Activated CD8-positive, alpha-beta memory T cell treated with anti-CD3 and anti-CD28 coated beads for 36 hours (primary cell): ENCODE data around the gene INTS15. TPM values are rescaled to one million over a fixed set of nuclear protein-coding genes. Genes with fewer than 3 reads are reported as not detected.
"Not testable (repeated sequence)": the region's sequence is repeated elsewhere in the genome, so short reads cannot be mapped to it uniquely, and the experiment has no call there.

ENCODE experiments used
- CTCF ChIA-PET: fragments of 350-600 bp; sonication (Branson Sonifier 250); formaldehyde crosslinking; loops from one replicate; lab custom pipeline; 2021; ENCODE audit warnings: antibody characterized with exemption; lab: Charles Lee
- POLR2A ChIA-PET: fragments of 350-600 bp; sonication (Branson Sonifier 250); formaldehyde crosslinking; loops from one replicate; lab custom pipeline; 2021; ENCODE audit warnings: antibody characterized with exemption; lab: Charles Lee
- total RNA-seq, 2 experiments: library from RNA; stranded (reverse); gene quantifications; one replicate each; pipeline ENCODE4 v1.2.3, GENCODE V29; 2021

Gene INTS15
- total RNA-seq, 2 experiments from 2014 or later, result 38.2 to 39.6 TPM

DNA sequence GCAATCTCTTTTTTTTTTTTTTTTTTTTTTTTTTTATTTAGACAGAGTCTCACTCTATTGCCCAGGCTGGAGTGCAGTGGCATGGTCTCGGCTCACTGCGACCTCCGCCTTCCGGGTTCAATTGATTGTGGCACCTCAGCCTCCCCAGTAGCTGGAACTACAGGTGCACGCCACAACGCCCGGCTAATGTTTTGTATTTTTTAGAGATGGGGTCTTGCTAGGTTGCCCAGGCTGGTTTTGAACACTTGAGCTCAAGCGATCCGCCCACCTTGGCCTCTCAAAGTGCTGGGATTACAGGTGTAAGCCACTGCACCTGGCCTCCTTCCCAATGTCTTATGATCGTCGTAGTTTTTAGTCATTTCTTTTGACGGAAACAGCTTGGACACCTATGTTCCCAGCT is 19.0 kb downstream of the INTS15 start:
- ChIA-PET CTCF (no interaction called here), POLR2A (interaction anchor here (0.6 kb wide), 1 partner anchor 99 kb away, joined by 5 read pairs; no protein-coding TSS in a partner anchor)

DNA sequence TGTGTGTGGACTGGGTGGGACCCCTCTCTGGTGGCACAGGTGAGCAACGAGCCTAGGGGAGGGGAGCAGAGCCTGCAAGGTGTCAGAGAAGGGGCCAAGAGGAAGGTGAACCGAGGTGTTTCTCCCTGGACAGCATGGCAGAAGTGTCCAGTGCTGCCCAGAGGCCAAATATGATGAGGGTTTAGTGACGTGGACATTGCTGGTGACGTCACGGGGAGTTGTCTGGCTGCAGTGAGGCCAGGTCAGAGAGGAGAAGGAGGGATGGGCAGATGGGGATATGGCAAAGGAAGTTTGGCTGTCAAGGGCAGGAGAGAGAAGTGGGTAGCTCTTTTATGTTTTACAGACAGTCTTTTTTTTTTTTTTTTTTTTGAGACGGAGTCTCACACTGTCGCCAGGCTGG is 23.0 kb downstream of the INTS15 start:
- POLR2A ChIA-PET, result no interaction called here
- CTCF ChIA-PET, result interaction anchor here (0.7 kb wide), 1 partner anchor 204 kb away, joined by 3 read pairs; no protein-coding TSS in a partner anchor

DNA sequence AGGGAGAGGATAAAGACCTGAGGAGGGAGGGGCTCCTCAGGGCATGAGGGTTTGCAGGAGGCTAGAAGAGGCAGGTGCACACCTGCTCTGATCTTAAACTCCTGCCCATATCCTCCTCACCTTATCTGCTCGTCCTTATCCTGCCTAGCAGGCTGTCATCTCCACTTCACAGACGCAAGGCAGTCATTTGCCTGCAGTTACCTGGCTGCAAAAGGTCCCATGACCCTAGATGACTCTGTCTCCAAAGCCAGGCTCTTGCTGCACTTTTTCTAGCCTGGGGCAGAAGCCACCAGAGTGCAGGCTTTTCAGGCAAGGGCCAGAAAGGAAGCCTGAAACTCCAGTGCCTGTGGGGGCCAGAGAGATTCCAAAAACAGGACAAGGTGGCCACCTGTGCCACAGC is 23.9 kb downstream of the INTS15 start:
- POLR2A ChIA-PET, result no interaction called here
- CTCF ChIA-PET, result interaction anchor here (0.7 kb wide), 1 partner anchor 203 kb away, joined by 3 read pairs; no protein-coding TSS in a partner anchor

DNA sequence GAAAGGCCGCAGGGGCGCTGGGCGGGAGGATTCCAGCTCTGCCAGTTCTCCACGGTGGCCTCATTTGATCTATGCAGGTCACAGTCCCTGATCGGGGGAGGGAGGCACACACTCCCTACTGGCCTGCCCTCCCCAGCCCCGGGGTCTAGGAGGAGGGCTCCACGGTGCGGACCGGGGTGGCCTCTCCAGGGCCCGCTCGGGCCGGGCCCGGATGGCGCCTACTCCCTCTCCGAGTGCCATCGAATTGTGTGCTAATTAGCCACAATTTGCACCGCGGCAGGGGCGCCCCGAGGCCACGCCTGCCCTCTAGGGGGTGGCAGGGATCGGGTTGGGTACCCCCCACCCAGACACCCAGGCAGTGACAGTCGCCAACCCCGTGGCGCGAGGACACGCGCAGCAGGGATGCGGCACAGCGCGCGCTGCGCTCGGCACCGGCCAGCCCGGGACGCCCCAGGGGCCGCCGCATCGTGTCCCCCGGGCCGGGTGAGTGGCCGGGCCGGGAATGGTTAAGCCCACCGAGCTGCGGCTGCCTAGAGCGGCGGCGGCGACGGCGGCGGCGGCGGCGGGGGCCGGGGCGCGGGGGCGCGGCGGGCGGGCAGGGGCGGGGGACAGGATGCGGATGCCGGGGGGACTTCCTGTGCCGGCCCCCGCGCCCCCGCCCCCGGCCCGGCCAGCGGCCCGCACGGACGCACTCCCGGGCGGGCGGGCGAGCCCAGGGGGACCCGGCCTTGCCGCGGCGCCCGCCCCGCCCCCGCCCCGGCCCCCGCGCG is 25.3 kb downstream of the INTS15 start, which contains the start of gene ZNF853:
ZNF853 (plus strand) TSS at position 658 of the 770 bp plus-strand sequence. CDS start 565 bp downstream, outside the sequence.
- CTCF ChIA-PET, result no interaction called here
- POLR2A ChIA-PET, result interaction anchor here (0.5 kb wide), 1 partner anchor 11 kb away, joined by 3 read pairs; no protein-coding TSS in a partner anchor

DNA sequence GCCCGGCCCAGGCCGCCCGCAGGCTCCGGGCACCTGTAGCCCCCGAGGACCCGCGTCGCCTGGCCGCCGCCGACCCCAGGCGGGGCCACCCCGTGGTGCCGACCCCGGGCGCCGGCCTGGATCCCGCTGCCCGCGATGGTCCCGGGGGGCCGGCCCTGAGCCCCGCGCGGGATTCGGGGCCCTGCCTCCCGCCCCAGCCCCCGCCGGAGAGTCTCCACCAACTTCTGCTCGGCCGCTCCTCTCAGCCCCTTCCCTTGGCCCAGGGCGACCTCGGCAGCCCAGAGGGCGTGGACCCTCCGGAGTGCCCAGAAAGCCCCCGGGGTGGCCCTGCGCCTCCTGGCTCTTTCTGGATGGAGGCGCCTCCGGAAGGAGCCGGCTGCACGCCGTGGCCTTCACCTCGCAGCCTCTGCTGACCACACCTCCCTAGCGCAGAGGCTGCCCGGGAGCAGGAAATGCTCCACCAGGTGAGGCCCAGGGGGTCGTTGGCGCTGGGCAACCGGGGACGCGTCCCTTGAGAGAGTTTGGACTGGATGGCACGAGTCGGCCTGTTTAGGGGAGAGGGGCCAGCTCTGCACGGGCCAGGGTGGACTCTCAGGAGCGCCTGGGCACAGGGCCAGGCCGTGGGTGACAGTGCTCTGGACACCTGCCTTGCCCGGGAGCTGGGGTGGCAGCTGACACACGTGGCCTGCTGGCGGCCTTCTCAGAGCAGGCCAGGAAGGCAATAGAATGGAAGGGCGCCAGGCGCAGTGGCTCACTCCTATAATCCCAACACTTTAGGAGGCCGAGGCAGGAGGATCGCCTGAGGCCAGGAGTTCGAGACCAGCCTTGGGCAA is 26.1 kb downstream of the INTS15 start:
- ChIA-PET CTCF (no interaction called here), POLR2A (interaction anchor here (0.6 kb wide), 1 partner anchor 69 kb away, joined by 3 read pairs; no protein-coding TSS in a partner anchor)

DNA sequence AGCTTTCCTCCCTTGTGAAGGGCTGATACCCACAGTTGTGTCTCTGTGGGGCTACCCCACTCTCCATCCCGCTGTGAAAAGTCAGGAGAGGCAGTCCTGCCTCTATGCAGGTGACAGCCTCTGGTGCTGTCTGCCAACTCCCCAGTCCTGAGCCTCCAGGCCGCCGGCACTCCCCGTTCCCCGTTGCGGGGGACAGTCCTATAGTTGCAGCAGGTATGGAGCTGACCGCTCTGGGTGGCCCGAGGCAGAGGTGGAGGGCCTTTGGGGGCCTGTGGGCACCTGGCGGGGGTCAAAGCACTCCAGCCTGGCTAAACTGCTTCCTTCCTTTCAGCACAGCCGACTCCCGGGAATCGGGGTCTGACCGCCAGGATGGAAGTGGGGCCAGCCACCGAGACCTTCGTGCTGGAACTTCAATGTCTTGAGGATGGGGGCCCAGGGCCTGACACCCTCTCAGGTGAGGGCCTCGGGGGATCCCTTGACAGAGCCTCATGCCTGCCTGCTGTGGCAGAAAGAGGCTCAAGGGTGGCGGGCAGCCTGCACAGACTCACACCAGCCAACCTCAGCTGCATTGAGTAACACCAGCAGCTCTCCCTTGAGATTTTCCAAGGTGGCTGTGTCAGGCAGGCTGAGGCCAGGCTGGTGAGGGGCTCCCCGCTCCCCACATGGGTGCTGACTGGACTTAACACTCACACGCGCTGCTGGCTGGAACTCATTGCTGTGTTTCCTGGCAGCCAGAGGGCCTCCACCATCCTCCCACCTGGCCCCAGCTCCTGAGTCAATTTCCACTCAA is 27.2 kb downstream of the INTS15 start:
- ChIA-PET POLR2A (no interaction called here), CTCF (no interaction called here)

DNA sequence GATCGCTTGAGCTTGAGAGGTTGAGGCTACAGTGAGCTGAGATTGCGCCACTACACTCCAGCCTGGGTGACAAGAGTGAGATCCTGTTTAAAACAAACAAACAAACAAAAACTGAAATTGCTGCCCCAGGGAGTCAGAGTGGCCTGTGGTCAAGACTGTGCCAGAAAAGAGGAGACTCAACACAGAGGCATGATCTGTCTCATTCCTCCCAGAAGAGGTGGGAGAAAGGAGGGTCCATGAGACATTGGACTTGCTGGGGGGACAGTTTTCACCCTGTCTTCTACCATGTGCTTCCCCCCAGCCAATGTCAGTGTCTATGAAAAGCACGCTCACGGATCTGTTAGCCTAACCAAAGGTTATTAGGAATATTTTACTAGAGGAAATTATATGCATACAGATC is 28.8 kb downstream of the INTS15 start:
- ChIA-PET POLR2A (no interaction called here), CTCF (no interaction called here)

DNA sequence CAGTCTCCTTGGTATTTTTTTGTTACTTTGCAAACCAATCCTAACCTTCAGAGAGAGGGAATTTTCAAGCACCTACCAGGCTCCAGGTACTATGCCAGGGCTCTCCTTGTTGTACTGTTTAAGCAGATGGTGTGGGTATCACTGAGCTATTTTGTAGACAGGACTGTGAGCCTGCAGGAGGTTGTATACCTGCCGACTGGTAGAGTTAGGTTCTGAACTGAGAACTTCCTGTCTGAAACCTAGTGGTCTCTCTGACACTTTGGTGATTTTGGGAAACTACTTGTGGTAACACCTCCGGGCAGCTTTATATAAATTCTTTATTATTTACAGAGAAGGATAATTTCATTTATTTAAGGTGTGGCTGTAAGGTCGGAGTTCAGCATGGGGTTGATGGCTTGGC is 30.1 kb downstream of the INTS15 start:
- ChIA-PET POLR2A (no interaction called here), CTCF (interaction anchor here (0.6 to 1.5 kb wide), 2 partner anchors 17 to 66 kb away, joined by 4 to 5 read pairs; partner anchors contain the start of gene ZNF316)

DNA sequence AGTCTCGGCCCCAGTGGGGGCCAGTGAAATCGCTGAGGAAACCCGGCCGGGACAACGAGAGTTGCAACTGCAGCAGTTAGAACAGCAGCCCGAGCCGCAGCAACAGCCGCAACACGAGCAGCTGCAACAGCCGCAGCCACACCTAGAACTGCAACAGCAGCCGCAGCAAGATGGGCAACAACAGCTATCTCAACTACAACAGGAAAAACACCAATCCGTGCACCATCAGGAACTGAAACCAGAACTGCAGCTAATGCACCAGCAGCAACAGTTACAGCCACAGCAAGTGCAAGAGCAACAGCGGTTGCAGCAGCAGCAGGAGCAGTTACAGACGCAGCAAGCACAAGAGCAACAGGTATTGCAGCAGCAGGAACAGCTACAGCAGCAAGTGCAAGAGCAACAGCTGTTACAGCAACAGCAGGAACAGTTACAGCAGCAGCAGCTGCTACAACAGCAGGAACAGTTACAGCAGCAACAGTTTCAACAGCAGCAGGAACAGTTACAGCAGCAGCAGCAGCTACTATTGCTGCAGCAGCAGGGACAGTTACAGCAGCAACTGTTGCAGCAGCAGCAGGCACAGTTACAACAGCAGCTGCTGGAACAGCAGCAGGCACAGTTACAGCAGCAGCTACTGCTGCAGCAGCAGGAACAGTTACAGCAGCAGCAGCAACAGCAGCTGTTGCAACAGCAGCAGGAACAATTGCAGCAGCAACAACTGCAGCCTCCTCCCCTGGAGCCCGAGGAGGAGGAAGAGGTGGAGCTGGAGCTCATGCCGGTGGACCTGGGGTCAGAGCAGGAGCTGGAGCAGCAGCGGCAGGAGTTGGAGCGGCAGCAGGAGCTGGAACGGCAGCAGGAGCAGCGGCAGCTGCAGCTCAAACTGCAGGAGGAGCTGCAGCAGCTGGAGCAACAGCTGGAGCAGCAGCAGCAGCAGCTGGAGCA is 31.6 kb downstream of the INTS15 start:
- CTCF ChIA-PET, result interaction anchor here (1.5 kb wide), 1 partner anchor 15 kb away, joined by 5 read pairs; the partner anchor contains the start of gene ZNF316

DNA sequence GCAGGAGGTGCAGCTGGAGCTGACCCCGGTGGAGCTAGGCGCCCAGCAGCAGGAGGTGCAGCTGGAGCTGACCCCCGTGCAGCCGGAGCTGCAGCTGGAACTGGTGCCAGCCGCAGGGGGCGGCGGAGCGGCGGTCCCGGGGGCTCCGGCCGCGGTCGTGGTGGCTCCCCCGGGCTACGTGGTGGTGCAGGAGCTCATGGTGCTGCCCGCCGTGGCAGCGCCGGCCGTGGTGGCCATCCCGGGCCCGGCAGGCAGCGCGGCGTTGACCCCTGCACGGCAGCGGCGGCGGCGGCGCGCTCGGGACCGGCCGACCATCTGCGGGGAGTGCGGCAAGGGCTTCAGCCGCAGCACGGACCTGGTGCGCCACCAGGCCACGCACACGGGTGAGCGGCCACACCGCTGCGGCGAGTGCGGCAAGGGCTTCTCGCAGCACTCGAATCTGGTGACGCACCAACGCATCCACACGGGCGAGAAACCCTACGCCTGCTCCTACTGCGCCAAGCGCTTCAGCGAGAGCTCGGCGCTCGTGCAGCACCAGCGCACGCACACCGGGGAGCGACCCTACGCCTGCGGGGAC is 32.4 kb downstream of the INTS15 start:
- ChIA-PET CTCF (no interaction called here), POLR2A (no interaction called here)

More for the DNA sequence above, 31.6 kb downstream of the INTS15 start:
- POLR2A ChIA-PET, result no interaction called here

DNA sequence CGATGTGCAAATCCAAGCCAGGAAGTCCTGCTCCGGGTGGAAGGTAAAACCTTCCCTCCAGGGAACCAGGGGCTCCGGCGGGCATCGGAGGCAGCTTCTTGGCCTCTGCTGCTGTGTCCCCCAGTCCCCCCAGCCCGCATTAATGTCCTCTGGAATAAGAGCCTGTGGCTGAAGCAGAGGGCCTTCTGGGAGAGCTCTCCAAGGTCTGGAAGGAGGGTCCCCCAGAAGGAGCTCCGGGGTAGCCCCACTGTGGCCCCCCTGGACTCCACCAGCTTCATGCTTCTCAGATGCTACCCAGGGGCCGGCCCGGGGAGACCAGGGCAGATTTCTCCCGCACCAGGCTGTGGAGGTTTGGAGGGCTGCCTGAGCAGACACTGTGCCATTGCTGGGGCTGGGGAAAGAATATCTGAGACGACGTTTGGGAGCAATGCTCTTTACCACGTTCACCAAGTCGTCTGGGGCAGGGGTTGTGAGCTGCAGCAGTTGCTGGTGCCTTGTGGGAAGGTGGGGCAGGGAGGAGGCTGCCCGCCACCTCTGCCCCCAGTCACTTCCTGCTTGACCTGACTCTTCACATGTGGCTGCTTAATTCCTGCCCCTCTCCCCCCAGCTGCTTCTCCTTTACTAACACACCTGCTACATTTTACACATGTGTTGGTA is 33.9 kb downstream of the INTS15 start:
- POLR2A ChIA-PET, result no interaction called here
- CTCF ChIA-PET, result no interaction called here

DNA sequence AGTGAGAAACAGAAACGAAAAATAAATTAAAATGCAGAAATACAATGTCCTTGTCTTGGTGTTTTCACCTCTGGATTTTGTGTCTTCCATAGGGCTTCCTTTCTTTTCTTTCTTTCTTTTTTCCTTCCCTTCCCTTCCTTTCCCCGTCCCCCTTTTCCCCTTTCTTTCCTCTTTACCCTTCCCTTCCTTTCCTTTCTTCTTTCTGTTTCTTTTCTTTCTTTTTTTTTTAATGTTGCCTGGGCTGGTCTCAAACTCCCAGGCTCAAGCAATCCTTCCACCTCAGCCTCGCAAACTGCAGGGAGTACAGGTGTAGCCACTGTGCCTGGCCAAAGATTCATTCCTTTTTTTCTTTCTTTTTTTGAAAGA is 34.4 kb downstream of the INTS15 start:
- ChIA-PET CTCF (no interaction called here), POLR2A (no interaction called here)

DNA sequence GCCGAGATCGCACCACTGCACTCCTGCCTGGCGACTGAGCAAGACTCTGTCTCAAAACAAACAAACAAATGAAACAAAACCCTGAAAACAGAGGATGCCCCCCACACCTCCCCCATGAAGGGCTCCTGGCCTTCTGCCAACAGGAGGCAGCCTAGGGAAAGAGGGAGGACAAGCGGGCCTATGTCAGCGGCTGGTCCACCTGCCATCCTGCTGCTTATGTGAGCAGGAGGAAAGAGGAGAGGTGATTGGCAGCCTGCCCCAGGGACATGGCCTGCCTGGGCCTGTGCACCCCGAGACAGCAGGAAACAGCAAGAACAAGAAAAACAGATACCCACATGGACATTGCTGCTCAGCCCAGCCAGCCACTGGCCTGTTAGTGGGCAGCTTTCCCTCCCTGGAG is 38.2 kb downstream of the INTS15 start:
- ChIA-PET POLR2A (no interaction called here), CTCF (no interaction called here)

DNA sequence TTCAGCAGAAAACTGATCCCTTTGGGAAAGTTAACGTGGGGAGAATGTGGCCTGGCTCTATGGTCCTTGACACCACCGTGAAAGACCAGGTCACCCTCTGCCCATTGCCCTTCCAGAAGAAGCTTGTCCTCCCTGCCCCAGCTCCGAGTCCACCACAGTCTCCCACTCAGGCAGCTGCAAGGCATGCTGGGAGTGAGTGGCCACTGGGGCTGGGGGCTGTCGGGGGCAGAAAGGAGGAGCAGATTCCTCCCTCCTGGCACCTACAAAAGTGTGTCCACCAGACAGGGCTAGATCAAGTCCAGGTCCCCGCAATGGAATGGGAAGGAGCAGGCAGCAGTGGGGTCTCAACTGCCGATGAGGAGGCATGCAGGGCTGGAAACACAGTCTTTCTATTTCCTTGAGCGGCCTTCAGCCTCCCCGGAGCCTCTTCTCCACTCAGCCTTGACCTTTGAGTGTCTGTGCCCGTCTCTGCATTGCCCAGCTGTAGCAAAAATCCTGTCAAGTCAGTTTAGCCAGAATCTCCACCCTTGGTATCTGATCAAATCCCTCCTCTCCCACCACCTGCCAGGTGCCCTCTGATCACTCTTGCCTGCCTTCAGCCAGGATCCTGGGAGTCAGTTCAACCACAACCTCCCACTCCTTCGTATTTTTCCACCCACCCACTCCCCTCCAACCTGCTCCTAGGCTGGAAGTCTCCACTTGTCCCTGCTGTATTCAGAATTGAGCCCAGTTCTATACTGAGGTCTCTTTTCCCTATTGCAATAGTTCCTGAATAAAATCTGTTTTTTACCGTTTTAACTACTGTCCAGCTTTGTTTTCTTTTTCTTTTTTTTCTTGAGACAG is 40.4 kb downstream of the INTS15 start:
- CTCF ChIA-PET, result no interaction called here

DNA sequence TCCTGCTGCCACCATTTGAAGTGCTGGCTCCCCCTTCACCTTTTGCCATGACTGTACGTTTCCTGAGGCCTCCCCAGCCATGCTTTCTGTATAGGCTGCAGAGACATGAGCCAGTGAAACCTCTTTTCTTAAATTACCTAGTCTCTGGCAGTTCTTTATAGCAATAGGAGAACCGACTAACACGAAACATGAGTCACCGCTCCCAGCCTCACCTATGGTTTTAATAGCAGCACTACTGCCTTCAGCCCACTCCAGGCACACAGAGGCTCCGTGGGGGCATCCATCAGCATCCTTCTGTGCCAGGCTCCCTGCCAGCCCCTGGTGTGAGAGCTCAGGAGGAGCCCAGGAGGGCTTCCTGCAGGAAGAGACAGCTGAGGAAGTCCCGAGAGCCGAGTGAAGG is 41.8 kb downstream of the INTS15 start:
- ChIA-PET CTCF (no interaction called here), POLR2A (no interaction called here)

More for the DNA sequence above, 40.4 kb downstream of the INTS15 start:
- POLR2A ChIA-PET, result no interaction called here

DNA sequence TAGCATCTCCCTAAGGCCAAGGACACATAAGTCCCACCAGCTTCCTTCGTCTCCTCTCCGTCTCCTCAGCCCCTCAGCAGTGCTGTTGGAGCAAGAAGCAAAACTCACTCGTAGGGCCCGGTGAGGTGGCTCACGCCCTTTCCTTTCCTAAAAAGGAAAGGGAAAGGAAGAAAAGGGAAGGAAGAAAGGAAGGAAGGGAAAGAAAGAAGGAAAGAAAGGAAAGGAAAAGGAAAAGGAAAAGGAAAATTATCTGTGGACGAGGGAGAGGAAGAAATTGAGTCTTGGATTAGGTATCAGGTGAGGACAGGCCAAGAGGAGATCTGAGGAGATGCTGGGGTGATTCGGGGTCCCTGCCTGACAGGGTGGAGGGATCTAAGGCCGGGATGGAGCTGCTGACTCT is 44.2 kb downstream of the INTS15 start:
- CTCF ChIA-PET, result no interaction called here
- POLR2A ChIA-PET, result no interaction called here

DNA sequence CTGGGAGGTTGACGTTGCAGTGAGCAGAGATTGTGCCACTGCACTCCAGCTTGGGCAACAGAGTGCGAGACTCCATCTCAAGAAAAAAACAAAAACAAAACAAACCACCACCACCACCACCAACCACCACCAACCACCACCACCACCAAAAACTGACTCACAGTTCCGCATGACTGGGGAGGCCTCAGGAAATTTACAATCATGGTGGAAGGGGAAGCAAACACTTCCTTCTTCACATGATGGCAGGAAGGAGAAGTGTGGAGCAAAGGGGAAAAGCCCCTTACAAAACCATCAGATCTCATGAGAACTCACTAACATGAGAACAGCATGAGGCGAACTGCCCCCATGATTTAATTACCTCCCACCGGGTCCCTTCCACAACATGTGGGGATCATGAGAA is 45.1 kb downstream of the INTS15 start:
- CTCF ChIA-PET, POLR2A ChIA-PET: not testable (repeated sequence)
